G401.6 (cell line): ENCODE results near the gene OGDH.
"Not testable (repeated sequence)": the region's sequence is repeated elsewhere in the genome, so short reads cannot be mapped to it uniquely, and the experiment has no call there.

Source experiments
- FAIRE-seq: peaks from 2 replicates; lab custom pipeline; 2012; peaks lifted over from hg19 to GRCh38; lab: Jason Lieb, UNC

OGDH gene

GRCh38 chr7:44673324-44673723 is 66.9 kb downstream of the OGDH start:
- no peak for FAIRE-seq

- no peak for FAIRE-seq
Observed at GRCh38 chr7:44673771-44674170, 67.3 kb downstream of the OGDH start.

- no peak for FAIRE-seq
Observed at GRCh38 chr7:44674381-44674780, 68.0 kb downstream of the OGDH start.

GRCh38 chr7:44676776-44677175 is 70.3 kb downstream of the OGDH start:
- no peak for FAIRE-seq

- FAIRE-seq, result no peak
Observed at GRCh38 chr7:44678101-44678470, 71.7 kb downstream of the OGDH start.

- FAIRE-seq, result no peak
Observed at GRCh38 chr7:44678471-44679179, 72.2 kb downstream of the OGDH start.

GRCh38 chr7:44681645-44682044 is 75.2 kb downstream of the OGDH start:
- FAIRE-seq, result no peak

GRCh38 chr7:44685723-44686122 is 79.3 kb downstream of the OGDH start:
- no peak for FAIRE-seq

- no peak for FAIRE-seq
Observed at GRCh38 chr7:44689427-44689826, 83.0 kb downstream of the OGDH start.

GRCh38 chr7:44693641-44694313 is 87.3 kb downstream of the OGDH start:
- no peak for FAIRE-seq

- no peak for FAIRE-seq
Observed at GRCh38 chr7:44694326-44694725, 87.9 kb downstream of the OGDH start.

GRCh38 chr7:44694766-44695165 is 88.3 kb downstream of the OGDH start:
- no peak for FAIRE-seq

- no peak for FAIRE-seq
Observed at GRCh38 chr7:44695756-44696155, 89.3 kb downstream of the OGDH start.

- FAIRE-seq, result no peak
Observed at GRCh38 chr7:44696728-44697127, 90.3 kb downstream of the OGDH start.

GRCh38 chr7:44697136-44698045 is 91.0 kb downstream of the OGDH start:
- FAIRE-seq, result no peak

- no peak for FAIRE-seq
Observed at GRCh38 chr7:44698046-44698580, 91.7 kb downstream of the OGDH start.

- not testable (repeated sequence) for FAIRE-seq
Observed at GRCh38 chr7:44699598-44699997, 93.2 kb downstream of the OGDH start.

- no peak for FAIRE-seq
Observed at GRCh38 chr7:44700322-44700721, 93.9 kb downstream of the OGDH start.

GRCh38 chr7:44703391-44703790 is 97.0 kb downstream of the OGDH start:
- FAIRE-seq, result not testable (repeated sequence)

GRCh38 chr7:44703921-44704320 is 97.5 kb downstream of the OGDH start:
- no peak for FAIRE-seq

- FAIRE-seq, result no peak
Observed at GRCh38 chr7:44705434-44705833, 99.0 kb downstream of the OGDH start.

GRCh38 chr7:44706788-44707557 is 100.5 kb downstream of the OGDH start:
- FAIRE-seq, result no peak
